WTC11 (cell line): ENCODE data around the gene ISG20.

Source experiments
- CREM ChIP-seq: sonication (generic); formaldehyde crosslinking; IDR thresholded peaks from 2 replicates; pipeline ENCODE4 v1.8.1; 2022; ENCODE audit warnings: mild to moderate bottlenecking, missing genetic modification reagents, moderate library complexity
- JUN ChIP-seq: sonication (generic); formaldehyde crosslinking; IDR thresholded peaks from 2 replicates; pipeline ENCODE4 v1.8.0; 2023; ENCODE audit warnings: mild to moderate bottlenecking, missing genetic modification reagents
- TF ChIP-seq, protein P1 (sequence below): sonication (generic); formaldehyde crosslinking; IDR thresholded peaks from 2 replicates; pipeline ENCODE4 v1.8.1; 2022; ENCODE audit warnings: mild to moderate bottlenecking, missing genetic modification reagents, moderate library complexity, borderline replicate concordance
- TF ChIP-seq, protein P2 (sequence below): sonication (generic); formaldehyde crosslinking; IDR thresholded peaks from 2 replicates; pipeline ENCODE4 v1.8.1; 2022; ENCODE audit warnings: missing genetic modification reagents, borderline replicate concordance
- TF ChIP-seq, protein P3 (sequence below): fragments of 200-600 bp; IDR thresholded peaks from 2 replicates; pipeline ENCODE4 v1.8.0; 2022; ENCODE audit warnings: antibody characterized with exemption
- TF ChIP-seq, protein P4 (sequence below): sonication (generic); formaldehyde crosslinking; IDR thresholded peaks from 2 replicates; pipeline ENCODE4 v1.8.0; 2023; ENCODE audit warnings: missing genetic modification reagents, mild to moderate bottlenecking, borderline replicate concordance

- TF ChIP-seq, protein P1, sequence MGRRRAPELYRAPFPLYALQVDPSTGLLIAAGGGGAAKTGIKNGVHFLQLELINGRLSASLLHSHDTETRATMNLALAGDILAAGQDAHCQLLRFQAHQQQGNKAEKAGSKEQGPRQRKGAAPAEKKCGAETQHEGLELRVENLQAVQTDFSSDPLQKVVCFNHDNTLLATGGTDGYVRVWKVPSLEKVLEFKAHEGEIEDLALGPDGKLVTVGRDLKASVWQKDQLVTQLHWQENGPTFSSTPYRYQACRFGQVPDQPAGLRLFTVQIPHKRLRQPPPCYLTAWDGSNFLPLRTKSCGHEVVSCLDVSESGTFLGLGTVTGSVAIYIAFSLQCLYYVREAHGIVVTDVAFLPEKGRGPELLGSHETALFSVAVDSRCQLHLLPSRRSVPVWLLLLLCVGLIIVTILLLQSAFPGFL (CRISPR knock-in tag): no peak
- TF ChIP-seq, protein P2, sequence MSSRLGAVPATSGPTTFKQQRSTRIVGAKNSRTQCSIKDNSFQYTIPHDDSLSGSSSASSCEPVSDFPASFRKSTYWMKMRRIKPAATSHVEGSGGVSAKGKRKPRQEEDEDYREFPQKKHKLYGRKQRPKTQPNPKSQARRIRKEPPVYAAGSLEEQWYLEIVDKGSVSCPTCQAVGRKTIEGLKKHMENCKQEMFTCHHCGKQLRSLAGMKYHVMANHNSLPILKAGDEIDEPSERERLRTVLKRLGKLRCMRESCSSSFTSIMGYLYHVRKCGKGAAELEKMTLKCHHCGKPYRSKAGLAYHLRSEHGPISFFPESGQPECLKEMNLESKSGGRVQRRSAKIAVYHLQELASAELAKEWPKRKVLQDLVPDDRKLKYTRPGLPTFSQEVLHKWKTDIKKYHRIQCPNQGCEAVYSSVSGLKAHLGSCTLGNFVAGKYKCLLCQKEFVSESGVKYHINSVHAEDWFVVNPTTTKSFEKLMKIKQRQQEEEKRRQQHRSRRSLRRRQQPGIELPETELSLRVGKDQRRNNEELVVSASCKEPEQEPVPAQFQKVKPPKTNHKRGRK (CRISPR knock-in tag): no peak
- TF ChIP-seq, protein P3, sequence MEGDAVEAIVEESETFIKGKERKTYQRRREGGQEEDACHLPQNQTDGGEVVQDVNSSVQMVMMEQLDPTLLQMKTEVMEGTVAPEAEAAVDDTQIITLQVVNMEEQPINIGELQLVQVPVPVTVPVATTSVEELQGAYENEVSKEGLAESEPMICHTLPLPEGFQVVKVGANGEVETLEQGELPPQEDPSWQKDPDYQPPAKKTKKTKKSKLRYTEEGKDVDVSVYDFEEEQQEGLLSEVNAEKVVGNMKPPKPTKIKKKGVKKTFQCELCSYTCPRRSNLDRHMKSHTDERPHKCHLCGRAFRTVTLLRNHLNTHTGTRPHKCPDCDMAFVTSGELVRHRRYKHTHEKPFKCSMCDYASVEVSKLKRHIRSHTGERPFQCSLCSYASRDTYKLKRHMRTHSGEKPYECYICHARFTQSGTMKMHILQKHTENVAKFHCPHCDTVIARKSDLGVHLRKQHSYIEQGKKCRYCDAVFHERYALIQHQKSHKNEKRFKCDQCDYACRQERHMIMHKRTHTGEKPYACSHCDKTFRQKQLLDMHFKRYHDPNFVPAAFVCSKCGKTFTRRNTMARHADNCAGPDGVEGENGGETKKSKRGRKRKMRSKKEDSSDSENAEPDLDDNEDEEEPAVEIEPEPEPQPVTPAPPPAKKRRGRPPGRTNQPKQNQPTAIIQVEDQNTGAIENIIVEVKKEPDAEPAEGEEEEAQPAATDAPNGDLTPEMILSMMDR: no peak
- TF ChIP-seq, protein P4, sequence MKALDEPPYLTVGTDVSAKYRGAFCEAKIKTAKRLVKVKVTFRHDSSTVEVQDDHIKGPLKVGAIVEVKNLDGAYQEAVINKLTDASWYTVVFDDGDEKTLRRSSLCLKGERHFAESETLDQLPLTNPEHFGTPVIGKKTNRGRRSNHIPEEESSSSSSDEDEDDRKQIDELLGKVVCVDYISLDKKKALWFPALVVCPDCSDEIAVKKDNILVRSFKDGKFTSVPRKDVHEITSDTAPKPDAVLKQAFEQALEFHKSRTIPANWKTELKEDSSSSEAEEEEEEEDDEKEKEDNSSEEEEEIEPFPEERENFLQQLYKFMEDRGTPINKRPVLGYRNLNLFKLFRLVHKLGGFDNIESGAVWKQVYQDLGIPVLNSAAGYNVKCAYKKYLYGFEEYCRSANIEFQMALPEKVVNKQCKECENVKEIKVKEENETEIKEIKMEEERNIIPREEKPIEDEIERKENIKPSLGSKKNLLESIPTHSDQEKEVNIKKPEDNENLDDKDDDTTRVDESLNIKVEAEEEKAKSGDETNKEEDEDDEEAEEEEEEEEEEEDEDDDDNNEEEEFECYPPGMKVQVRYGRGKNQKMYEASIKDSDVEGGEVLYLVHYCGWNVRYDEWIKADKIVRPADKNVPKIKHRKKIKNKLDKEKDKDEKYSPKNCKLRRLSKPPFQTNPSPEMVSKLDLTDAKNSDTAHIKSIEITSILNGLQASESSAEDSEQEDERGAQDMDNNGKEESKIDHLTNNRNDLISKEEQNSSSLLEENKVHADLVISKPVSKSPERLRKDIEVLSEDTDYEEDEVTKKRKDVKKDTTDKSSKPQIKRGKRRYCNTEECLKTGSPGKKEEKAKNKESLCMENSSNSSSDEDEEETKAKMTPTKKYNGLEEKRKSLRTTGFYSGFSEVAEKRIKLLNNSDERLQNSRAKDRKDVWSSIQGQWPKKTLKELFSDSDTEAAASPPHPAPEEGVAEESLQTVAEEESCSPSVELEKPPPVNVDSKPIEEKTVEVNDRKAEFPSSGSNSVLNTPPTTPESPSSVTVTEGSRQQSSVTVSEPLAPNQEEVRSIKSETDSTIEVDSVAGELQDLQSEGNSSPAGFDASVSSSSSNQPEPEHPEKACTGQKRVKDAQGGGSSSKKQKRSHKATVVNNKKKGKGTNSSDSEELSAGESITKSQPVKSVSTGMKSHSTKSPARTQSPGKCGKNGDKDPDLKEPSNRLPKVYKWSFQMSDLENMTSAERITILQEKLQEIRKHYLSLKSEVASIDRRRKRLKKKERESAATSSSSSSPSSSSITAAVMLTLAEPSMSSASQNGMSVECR (CRISPR knock-in tag): no peak
- TF ChIP-seq JUN (CRISPR knock-in tag) (no peak), CREM (CRISPR knock-in tag) (no peak)
Measured at GRCh38 chr15:88661761-88662556, 23.1 kb downstream of the ISG20 start.
